Spleen (tissue), 7 donors: ENCODE results near the gene GBX1.

Source experiments
- POLR2AphosphoS5 ChIP-seq, 3 donors: sonication (generic); formaldehyde crosslinking; IDR thresholded peaks; one replicate each; pipeline ENCODE4 v1.5.1; 2017; ENCODE audit warnings: antibody characterized with exemption in 3 of 3
- TF ChIP-seq, protein P1 (sequence below), 11 experiments: fragments of 200-600 bp in 7 of 11; fragments of 450-650 bp in 4 of 11; sonication (generic) in 4 of 11; IDR thresholded peaks in 8 of 11; conservative IDR thresholded peaks in 3 of 11; 1 replicate in 7 of 11; 2 replicates in 4 of 11; pipeline versions ENCODE4 v1.4.0 to v1.8.0; 2016 to 2021; ENCODE audit warnings: antibody characterized with exemption in 11 of 11, inconsistent platforms in 4 of 11, mild to moderate bottlenecking in 1 of 11
- donor health status: DM: no; HTN: no; CAD: no; lungs with moderate emphysema.
- donor health status: DM: no; HTN: no; CAD: no.
- donor health status: DM: no; HTN: no; CAD: no.

DNA sequence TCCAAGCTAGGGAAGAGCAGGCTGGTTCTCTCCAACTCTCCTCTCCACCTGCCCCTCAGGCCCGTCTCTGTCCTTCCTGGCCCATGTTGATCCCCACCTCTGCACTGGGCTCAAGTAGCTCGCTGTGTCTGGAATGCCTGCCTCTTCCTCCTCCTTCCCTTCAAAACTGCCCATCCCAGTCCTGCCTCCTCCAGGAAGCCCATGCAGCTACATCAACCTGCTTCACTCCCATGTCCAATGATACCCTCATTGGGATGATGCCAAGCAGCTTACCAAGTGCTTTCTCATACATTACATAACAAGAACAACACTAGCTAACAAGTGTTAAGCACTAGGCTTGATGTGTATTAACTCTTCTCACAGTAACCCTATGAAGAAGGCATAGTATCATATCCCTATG is 11.3 kb upstream of the GBX1 start:
- TF ChIP-seq POLR2AphosphoS5 (IDR thresholded peaks at IDR 0.05): no peak
- TF ChIP-seq, protein P1, sequence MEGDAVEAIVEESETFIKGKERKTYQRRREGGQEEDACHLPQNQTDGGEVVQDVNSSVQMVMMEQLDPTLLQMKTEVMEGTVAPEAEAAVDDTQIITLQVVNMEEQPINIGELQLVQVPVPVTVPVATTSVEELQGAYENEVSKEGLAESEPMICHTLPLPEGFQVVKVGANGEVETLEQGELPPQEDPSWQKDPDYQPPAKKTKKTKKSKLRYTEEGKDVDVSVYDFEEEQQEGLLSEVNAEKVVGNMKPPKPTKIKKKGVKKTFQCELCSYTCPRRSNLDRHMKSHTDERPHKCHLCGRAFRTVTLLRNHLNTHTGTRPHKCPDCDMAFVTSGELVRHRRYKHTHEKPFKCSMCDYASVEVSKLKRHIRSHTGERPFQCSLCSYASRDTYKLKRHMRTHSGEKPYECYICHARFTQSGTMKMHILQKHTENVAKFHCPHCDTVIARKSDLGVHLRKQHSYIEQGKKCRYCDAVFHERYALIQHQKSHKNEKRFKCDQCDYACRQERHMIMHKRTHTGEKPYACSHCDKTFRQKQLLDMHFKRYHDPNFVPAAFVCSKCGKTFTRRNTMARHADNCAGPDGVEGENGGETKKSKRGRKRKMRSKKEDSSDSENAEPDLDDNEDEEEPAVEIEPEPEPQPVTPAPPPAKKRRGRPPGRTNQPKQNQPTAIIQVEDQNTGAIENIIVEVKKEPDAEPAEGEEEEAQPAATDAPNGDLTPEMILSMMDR (IDR thresholded peaks at IDR 0.05 in 8 of 11, conservative IDR thresholded peaks at IDR 0.05 in 3 of 11): no peak
